D721Med (cell line): ENCODE results near the gene PTPRC.

Source experiments
- DNase-seq: peaks from one replicate; pipeline ENCODE4 v3.0.0; 2011; ENCODE audit warnings: low spot score; ENCODE audit not compliant: insufficient read length
- FAIRE-seq: peaks from 2 replicates; lab custom pipeline; 2011; peaks lifted over from hg19 to GRCh38; lab: Jason Lieb, UNC
- CTCF ChIP-seq: IDR thresholded peaks from 2 replicates; pipeline ENCODE4 v1.5.1; 2012; ENCODE audit warnings: mild to moderate bottlenecking, control low read depth; ENCODE audit not compliant: insufficient read depth; ENCODE audit errors: missing control alignments

PTPRC gene

GRCh38 chr1:198662821-198663220, 24.0 kb downstream of the PTPRC start:
- no peak for TF ChIP-seq CTCF
- DNase-seq (no peak), FAIRE-seq (peak; percentile 21)

GRCh38 chr1:198664068-198664788, 25.4 kb downstream of the PTPRC start:
- FAIRE-seq: peak; percentile 75
- DNase-seq: no peak

GRCh38 chr1:198667186-198667585, 28.3 kb downstream of the PTPRC start:
- DNase-seq: no peak
- no peak for FAIRE-seq
- TF ChIP-seq CTCF: no peak

More at GRCh38 chr1:198664068-198664788, 25.4 kb downstream of the PTPRC start:
- TF ChIP-seq CTCF: no peak

- no peak for DNase-seq
- peak; percentile 80 for FAIRE-seq
- no peak for TF ChIP-seq CTCF
These were observed 29.0 kb downstream of the PTPRC start for GRCh38 chr1:198667807-198668206.

- no peak for DNase-seq
- TF ChIP-seq CTCF: no peak
- FAIRE-seq: peak; percentile 70
These were observed 30.3 kb downstream of the PTPRC start for GRCh38 chr1:198669023-198669698.

- TF ChIP-seq CTCF: no peak
- FAIRE-seq (peak; percentile 51), DNase-seq (no peak)
These were observed 30.9 kb downstream of the PTPRC start for GRCh38 chr1:198669771-198670170.

GRCh38 chr1:198671136-198671535, 32.3 kb downstream of the PTPRC start:
- no peak for TF ChIP-seq CTCF
- DNase-seq: no peak
- FAIRE-seq: peak; percentile 88
